Suprapubic skin (tissue), 4 donors: Measurements from ENCODE around the gene NANS. TPM values are rescaled to one million over a fixed set of nuclear protein-coding genes. Genes with fewer than 3 reads are reported as not detected.

Source experiments
- DNase-seq, 2 donors: peaks; one replicate each; pipeline ENCODE4 v3.0.0-alpha.2; 2019; ENCODE audit warnings: low spot score in 2 of 2
- H3K27ac ChIP-seq: fragments of 200-600 bp; sonication (generic); one replicate; pipeline ENCODE4 v1.5.1; 2019
- H3K27me3 ChIP-seq: fragments of 200-600 bp; sonication (generic); one replicate; pipeline ENCODE4 v1.5.1; 2019
- H3K36me3 ChIP-seq: fragments of 200-600 bp; sonication (generic); one replicate; pipeline ENCODE4 v1.5.1; 2019
- H3K4me1 ChIP-seq: fragments of 200-600 bp; sonication (generic); one replicate; pipeline ENCODE4 v1.5.1; 2019
- H3K4me3 ChIP-seq: fragments of 200-600 bp; sonication (generic); one replicate; pipeline ENCODE4 v1.5.1; 2019; ENCODE audit warnings: mild to moderate bottlenecking
- H3K9me3 ChIP-seq: fragments of 200-600 bp; sonication (generic); one replicate; pipeline ENCODE4 v1.5.1; 2019
- EP300 ChIP-seq: sonication (generic); formaldehyde crosslinking; IDR thresholded peaks from one replicate; pipeline ENCODE4 v1.6.1; 2017; ENCODE audit warnings: antibody characterized with exemption
- POLR2A ChIP-seq, 2 donors: fragments of 450-650 bp; IDR thresholded peaks; one replicate each; pipeline ENCODE4 v1.6.1; 2017; ENCODE audit warnings: antibody characterized with exemption in 2 of 2, mild to moderate bottlenecking in 2 of 2, moderate library complexity in 2 of 2
- POLR2AphosphoS5 ChIP-seq, 3 donors: sonication (generic); formaldehyde crosslinking; IDR thresholded peaks; one replicate each; pipeline ENCODE4 v1.6.1; 2017; ENCODE audit warnings: antibody characterized with exemption in 3 of 3
- WGBS: methylation state at CpG from one replicate; pipeline ENCODE4 v1.1.5; 2018; 5-methylcytosine and 5-hydroxymethylcytosine counted together
- total RNA-seq, 4 donors: library from RNA; depleted of rRNA; stranded (reverse); fragments of >200 nt; gene quantifications; one replicate each; pipeline ENCODE4 v1.1.0, GENCODE V29; 2016
- TF ChIP-seq, protein P1 (sequence below), 2 donors: fragments of 200-600 bp in 1 of 2; fragments of 450-650 bp in 1 of 2; sonication (generic) in 1 of 2; IDR thresholded peaks; one replicate each; pipeline ENCODE4 v1.5.1; 2016 to 2019; ENCODE audit warnings: antibody characterized with exemption in 2 of 2, mild to moderate bottlenecking in 1 of 2, moderate library complexity in 1 of 2

The NANS gene
- total RNA-seq, 4 donors from 2014 or later: 35.0 to 49.6 (median 45.2) TPM

DNA sequence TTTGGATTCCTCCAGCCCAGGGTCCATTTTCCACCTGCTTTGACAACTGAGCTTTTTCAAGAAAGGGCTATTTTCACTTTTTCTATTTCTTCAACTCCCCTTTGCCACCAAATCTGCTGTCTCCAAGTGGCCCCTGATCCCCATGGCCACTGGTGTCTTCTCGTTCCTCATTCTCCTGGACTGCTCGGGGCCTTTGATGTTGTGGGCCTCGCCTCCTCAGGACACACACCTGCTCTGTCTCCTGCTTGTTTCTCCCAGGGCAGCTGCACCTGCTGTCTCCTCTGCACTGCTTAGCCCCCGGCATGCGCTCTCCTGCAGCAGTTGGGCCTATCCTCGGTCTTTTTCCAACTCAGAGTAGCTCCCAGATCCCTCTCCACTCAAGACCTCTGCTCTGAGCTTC is 16.3 kb upstream of the NANS start:
- H3K27me3 ChIP-seq: no peaks in the 10 kb centered on the region
- TF ChIP-seq EP300 (no peak), POLR2A (IDR thresholded peaks at IDR 0.05) (no peak), POLR2AphosphoS5 (IDR thresholded peaks at IDR 0.05) (no peak)
- TF ChIP-seq, protein P1, sequence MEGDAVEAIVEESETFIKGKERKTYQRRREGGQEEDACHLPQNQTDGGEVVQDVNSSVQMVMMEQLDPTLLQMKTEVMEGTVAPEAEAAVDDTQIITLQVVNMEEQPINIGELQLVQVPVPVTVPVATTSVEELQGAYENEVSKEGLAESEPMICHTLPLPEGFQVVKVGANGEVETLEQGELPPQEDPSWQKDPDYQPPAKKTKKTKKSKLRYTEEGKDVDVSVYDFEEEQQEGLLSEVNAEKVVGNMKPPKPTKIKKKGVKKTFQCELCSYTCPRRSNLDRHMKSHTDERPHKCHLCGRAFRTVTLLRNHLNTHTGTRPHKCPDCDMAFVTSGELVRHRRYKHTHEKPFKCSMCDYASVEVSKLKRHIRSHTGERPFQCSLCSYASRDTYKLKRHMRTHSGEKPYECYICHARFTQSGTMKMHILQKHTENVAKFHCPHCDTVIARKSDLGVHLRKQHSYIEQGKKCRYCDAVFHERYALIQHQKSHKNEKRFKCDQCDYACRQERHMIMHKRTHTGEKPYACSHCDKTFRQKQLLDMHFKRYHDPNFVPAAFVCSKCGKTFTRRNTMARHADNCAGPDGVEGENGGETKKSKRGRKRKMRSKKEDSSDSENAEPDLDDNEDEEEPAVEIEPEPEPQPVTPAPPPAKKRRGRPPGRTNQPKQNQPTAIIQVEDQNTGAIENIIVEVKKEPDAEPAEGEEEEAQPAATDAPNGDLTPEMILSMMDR (IDR thresholded peaks at IDR 0.05): no peak
- no peaks in the 10 kb centered on the region for H3K36me3 ChIP-seq
- H3K27ac ChIP-seq: no peak overlapping the region
- WGBS: 91% methylated on average over 6 of the region's 6 CpGs
- DNase-seq: no peak
- H3K9me3 ChIP-seq: no peaks in the 10 kb centered on the region
- peaks cover 3% of the 10 kb centered on the region for H3K4me1 ChIP-seq
- H3K4me3 ChIP-seq: no peak overlapping the region

DNA sequence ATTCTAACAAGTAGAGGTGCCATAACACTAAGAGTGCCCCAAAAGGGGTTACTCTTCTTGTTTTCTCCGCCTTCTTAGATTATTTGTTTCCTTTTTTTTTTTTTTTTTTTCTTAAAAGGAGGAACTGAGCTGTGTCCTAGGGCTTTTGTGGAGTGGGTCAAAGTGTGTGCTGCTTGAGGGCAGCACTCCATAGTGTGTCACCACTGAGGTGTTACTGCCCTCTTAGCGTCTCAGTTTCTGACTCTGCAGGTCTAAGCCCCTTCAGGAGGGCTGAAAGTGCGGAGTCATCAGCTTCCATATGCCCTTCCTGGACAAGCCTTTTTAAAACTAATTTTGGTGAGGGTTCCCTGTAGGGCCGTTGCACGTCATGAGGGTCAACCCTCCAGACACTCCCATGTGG is 12.6 kb upstream of the NANS start:
- no peak overlapping the region for H3K27ac ChIP-seq
- TF ChIP-seq POLR2A (IDR thresholded peaks at IDR 0.05): no peak
- no peak for TF ChIP-seq EP300
- TF ChIP-seq POLR2AphosphoS5 (IDR thresholded peaks at IDR 0.05): no peak
- TF ChIP-seq, protein P1 (IDR thresholded peaks at IDR 0.05): no peak
- 79% methylated on average over 5 of the region's 5 CpGs for WGBS
- no peaks in the 10 kb centered on the region for H3K36me3 ChIP-seq
- H3K9me3 ChIP-seq: no peaks in the 10 kb centered on the region
- no peak for DNase-seq
- no peak overlapping the region for H3K4me3 ChIP-seq
- H3K4me1 ChIP-seq: no peaks in the 10 kb centered on the region
- H3K27me3 ChIP-seq: no peaks in the 10 kb centered on the region

DNA sequence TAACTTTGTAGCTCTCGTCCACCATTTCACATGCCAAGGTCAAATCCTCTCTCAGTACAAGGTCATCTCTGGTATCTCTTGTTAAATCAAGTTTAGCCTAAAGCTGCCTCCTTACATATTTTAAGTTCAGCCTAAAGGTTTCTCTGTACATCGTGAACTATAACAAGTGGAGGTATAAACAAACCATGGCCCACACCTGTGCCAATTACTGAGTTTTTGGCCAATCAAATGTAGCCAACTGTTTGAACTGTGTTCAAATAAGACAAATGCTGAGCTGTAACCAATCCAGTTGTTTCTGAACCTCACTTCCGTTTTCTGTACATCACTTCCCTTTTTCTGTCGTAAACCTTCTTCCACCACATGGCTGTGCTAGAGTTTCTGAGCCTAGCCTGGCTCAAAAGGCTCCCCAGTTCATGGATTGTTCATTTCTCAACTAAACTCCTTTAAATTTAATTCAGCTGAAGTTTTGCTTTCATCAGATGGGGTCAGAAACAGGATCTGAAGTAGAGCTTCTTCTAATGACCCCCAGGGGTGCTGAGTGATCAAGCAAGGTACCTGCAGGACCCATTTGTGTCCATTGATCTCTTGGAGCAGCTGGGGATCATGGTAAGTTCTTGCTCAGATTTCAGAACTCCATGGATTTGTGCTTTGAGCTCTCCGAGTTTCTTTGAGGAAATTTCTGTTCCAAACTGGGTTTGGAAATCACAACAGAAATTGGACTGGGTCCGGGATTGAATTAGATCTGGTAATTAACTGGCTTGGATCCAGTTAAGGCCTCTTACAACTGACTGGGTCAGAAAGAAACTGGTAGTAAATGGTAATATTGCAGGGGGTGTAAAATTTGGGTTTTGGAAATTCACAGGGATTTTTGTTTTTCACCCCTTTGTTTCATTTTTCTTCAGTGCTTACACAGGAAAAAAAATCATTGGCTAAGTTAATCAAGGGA is 11.0 kb upstream of the NANS start:
- Histone ChIP-seq H3K9me3 (no peaks in the 10 kb centered on the region), H3K27ac (no peak overlapping the region)
- TF ChIP-seq EP300: no peak
- TF ChIP-seq POLR2AphosphoS5 (IDR thresholded peaks at IDR 0.05): no peak
- no peak for TF ChIP-seq POLR2A (IDR thresholded peaks at IDR 0.05)
- TF ChIP-seq, protein P1 (IDR thresholded peaks at IDR 0.05): no peak

DNA sequence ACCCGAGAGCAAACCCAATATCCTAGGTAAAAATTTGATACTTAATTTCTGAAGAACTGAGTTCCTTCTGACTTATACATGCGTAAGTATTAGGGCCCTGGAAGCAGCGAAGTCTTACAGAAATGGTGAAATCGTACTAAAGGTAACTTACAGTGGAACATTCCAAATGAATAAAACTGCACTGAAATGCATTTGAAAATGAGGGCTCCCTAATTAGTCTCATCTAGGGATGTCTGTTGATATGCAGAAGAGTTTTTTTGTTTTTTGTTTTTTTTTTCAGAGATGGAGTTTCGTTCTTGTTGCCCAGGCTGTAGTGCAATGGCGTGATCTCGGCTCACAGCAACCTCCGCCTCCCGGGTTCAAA is 10.4 kb upstream of the NANS start:
- TF ChIP-seq, protein P1 (IDR thresholded peaks at IDR 0.05): no peak
- TF ChIP-seq POLR2AphosphoS5 (IDR thresholded peaks at IDR 0.05) (no peak), POLR2A (IDR thresholded peaks at IDR 0.05) (no peak), EP300 (no peak)
- Histone ChIP-seq H3K4me3 (no peak overlapping the region), H3K27ac (no peak overlapping the region), H3K4me1 (no peaks in the 10 kb centered on the region), H3K9me3 (no peaks in the 10 kb centered on the region), H3K36me3 (no peaks in the 10 kb centered on the region), H3K27me3 (no peaks in the 10 kb centered on the region)
- 93% methylated on average over 9 of the region's 9 CpGs for WGBS
- DNase-seq: no peak

More for the DNA sequence above, 11.0 kb upstream of the NANS start:
- H3K4me3 ChIP-seq: no peak overlapping the region
- H3K36me3 ChIP-seq: no peaks in the 10 kb centered on the region
- no peak for DNase-seq
- H3K4me1 ChIP-seq: no peaks in the 10 kb centered on the region
- 67% methylated on average over 6 of the region's 6 CpGs for WGBS
- H3K27me3 ChIP-seq: no peaks in the 10 kb centered on the region

DNA sequence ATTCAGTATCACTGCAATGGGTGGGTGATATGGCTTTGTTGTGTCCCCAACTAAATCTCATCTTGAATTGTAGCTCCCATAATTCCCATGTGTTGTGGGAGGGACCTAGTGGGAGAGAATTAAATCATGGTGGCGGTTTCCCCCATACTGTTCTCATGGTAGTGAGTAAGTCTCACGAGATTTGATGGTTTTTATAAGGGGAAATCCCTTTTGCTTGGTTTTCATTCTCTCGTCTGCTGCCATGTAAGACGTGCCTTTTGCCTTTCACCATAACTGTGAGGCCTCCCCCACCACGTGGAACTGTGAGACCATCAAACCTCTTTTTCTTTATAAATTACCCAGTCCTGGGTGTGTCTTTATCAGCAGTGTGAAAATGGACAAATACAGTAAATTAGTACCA is 9.5 kb upstream of the NANS start:
- Histone ChIP-seq H3K9me3 (no peaks in the 10 kb centered on the region), H3K4me3 (no peak overlapping the region), H3K36me3 (no peaks in the 10 kb centered on the region), H3K4me1 (no peaks in the 10 kb centered on the region), H3K27me3 (no peaks in the 10 kb centered on the region), H3K27ac (no peak overlapping the region)
- TF ChIP-seq EP300 (no peak), POLR2AphosphoS5 (IDR thresholded peaks at IDR 0.05) (no peak), POLR2A (IDR thresholded peaks at IDR 0.05) (no peak)
- TF ChIP-seq, protein P1 (IDR thresholded peaks at IDR 0.05): no peak
- WGBS: 89% methylated on average over 5 of the region's 5 CpGs
- no peak for DNase-seq
